ENCODE measurements around the gene PLD1.

The PLD1 gene

DNA sequence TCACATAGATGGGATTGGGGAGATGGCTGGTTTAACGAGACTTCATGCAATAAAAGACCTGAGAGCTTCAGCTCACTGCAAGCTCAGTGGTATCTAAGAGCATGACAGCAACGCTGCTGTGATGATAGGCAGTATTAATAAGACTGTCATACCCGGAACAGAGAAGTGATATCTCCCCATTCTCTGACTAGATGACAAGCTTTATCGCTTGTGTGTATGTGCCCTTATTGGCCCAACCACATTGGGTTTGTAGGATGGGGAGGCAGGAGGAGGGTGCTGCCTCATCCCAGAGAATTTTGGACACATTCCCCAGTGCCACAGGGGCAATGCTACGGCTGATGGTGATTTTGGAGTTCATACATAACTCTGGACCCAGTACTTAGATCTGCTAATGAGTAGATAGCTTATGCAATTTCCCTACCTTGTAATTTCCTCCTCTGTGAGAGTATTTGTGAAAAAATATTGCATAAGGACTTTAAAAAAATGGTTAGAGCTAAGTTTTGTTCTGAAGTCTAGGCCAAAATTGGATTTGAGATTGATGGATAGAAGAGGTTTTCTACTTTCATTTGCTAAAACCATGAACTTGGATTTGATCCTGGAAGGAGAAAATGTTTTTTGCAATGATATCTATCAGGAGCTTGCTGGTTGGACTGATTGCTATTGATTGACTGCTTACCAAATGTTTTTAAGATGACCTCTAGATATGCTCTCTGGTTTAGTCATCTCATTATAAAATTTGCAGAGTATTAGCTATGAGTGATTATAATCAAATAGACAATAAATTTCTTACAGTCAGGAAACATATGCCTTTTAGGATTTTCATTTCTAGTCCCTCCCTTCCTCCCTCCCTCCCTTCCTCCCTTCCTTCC, 18.9 kb upstream of the PLD1 start:
- Histone ChIP-seq H3K4me3 (ENCODE audit: low read length) (no peak overlapping the region), H4K20me1 (ENCODE audit: control insufficient read depth, insufficient read depth, low read depth, low read length) (no peaks in the 10 kb centered on the region), H3K36me3 (ENCODE audit: control insufficient read depth, low read length) (no peaks in the 10 kb centered on the region), H3K9me3 (ENCODE audit: control insufficient read depth, insufficient read depth, low read length) (no peaks in the 10 kb centered on the region), H3F3A (ENCODE audit: control insufficient read depth, insufficient read depth) (no peaks in the 10 kb centered on the region), H3K27me3 (ENCODE audit: control insufficient read depth, low read length) (no peaks in the 10 kb centered on the region), H3K4me1 (ENCODE audit: control insufficient read depth, low read length) (no peaks in the 10 kb centered on the region), H3K27ac (ENCODE audit: low read depth, low read length) (no peak overlapping the region), H3K4me2 (ENCODE audit: low read length) (no peak overlapping the region), H3K79me2 (ENCODE audit: control insufficient read depth, low read length) (no peaks in the 10 kb centered on the region), H3K9me2 (replicated peaks; ENCODE audit: control insufficient read depth, low read length) (no peaks in the 10 kb centered on the region)
- TF ChIP-seq EZH2phosphoT487 (IDR thresholded peaks at IDR 0.05; ENCODE audit: borderline replicate concordance, low read length), result no peak
- TF ChIP-seq, protein P1, sequence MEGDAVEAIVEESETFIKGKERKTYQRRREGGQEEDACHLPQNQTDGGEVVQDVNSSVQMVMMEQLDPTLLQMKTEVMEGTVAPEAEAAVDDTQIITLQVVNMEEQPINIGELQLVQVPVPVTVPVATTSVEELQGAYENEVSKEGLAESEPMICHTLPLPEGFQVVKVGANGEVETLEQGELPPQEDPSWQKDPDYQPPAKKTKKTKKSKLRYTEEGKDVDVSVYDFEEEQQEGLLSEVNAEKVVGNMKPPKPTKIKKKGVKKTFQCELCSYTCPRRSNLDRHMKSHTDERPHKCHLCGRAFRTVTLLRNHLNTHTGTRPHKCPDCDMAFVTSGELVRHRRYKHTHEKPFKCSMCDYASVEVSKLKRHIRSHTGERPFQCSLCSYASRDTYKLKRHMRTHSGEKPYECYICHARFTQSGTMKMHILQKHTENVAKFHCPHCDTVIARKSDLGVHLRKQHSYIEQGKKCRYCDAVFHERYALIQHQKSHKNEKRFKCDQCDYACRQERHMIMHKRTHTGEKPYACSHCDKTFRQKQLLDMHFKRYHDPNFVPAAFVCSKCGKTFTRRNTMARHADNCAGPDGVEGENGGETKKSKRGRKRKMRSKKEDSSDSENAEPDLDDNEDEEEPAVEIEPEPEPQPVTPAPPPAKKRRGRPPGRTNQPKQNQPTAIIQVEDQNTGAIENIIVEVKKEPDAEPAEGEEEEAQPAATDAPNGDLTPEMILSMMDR (IDR thresholded peaks at IDR 0.05; ENCODE audit: low read depth, low read length, poor library complexity, severe bottlenecking), result no peak

DNA sequence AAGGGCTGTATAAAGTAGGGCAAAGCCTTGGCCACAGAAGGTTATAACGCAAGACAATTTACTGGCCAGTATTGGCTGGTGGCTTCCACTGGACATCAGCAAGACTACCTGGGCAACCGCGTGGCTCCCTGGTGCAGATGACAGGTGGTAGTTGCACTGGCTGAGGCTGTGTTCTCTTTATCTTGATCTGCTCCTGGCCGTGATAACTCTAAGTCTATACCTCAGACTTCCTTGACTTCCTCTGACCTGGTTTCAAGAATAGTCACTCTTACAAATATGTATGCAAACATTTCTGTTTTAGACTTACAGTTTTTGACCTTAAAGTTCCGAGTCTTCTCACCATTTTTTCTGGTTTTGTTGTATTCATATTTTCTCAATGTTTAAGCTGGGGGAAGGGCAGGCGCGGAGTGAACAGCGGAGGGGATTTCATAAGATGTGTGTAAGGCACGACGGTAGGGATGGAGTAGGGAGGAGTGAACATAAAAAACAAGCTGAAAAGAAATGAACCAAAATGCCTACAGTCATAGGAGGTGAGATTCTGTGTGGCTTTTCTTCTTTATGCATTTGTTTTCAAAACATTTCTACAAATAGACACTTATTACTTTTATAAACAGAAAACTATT, 17.7 kb upstream of the PLD1 start:
- Histone ChIP-seq H4K20me1 (ENCODE audit: control insufficient read depth, insufficient read depth, low read depth, low read length) (no peaks in the 10 kb centered on the region), H3K9me2 (replicated peaks; ENCODE audit: control insufficient read depth, low read length) (no peaks in the 10 kb centered on the region), H3K36me3 (ENCODE audit: control insufficient read depth, low read length) (no peaks in the 10 kb centered on the region), H3K4me2 (ENCODE audit: low read length) (no peak overlapping the region), H3K27ac (ENCODE audit: low read depth, low read length) (no peak overlapping the region), H3K9me3 (ENCODE audit: control insufficient read depth, insufficient read depth, low read length) (no peaks in the 10 kb centered on the region), H3K27me3 (ENCODE audit: control insufficient read depth, low read length) (no peaks in the 10 kb centered on the region), H3F3A (ENCODE audit: control insufficient read depth, insufficient read depth) (no peaks in the 10 kb centered on the region), H3K4me1 (ENCODE audit: control insufficient read depth, low read length) (no peaks in the 10 kb centered on the region), H3K79me2 (ENCODE audit: control insufficient read depth, low read length) (no peaks in the 10 kb centered on the region), H3K4me3 (ENCODE audit: low read length) (no peak overlapping the region)
- no peak for TF ChIP-seq EZH2phosphoT487 (IDR thresholded peaks at IDR 0.05; ENCODE audit: borderline replicate concordance, low read length)
- TF ChIP-seq, protein P1 (IDR thresholded peaks at IDR 0.05; ENCODE audit: low read depth, low read length, poor library complexity, severe bottlenecking), result no peak

DNA sequence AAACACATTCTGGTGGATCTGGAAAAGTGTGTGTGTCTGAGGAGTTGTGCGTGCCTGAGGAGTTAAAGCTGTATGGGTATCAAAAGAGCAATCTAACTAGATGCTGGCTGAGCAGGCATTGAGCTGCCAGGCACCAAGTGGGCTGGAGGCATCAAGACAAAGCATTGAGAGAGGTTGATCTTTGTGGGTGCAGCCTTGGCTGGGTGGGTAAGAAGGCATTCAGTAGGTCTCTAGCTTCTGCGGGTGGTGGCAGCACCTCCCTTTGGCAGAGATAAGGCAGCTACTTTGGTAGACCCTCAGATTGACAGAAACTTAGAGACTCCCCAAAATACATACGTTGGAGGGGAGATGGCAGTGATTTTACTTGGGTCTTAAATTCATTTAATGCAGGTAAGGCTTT, 17.1 kb upstream of the PLD1 start:
- H3K4me2 ChIP-seq (ENCODE audit: low read length), result no peak overlapping the region
- H3K4me3 ChIP-seq (ENCODE audit: low read length), result no peak overlapping the region
- H3K27ac ChIP-seq (ENCODE audit: low read depth, low read length), result no peak overlapping the region
- TF ChIP-seq, protein P1 (IDR thresholded peaks at IDR 0.05; ENCODE audit: low read depth, low read length, poor library complexity, severe bottlenecking), result no peak
- TF ChIP-seq EZH2phosphoT487 (IDR thresholded peaks at IDR 0.05; ENCODE audit: borderline replicate concordance, low read length), result no peak
- no peaks in the 10 kb centered on the region for H3K9me3 ChIP-seq (ENCODE audit: control insufficient read depth, insufficient read depth, low read length)
- H3K4me1 ChIP-seq (ENCODE audit: control insufficient read depth, low read length), result no peaks in the 10 kb centered on the region
- H3K79me2 ChIP-seq (ENCODE audit: control insufficient read depth, low read length), result no peaks in the 10 kb centered on the region
- H4K20me1 ChIP-seq (ENCODE audit: control insufficient read depth, insufficient read depth, low read depth, low read length), result no peaks in the 10 kb centered on the region
- no peaks in the 10 kb centered on the region for H3K36me3 ChIP-seq (ENCODE audit: control insufficient read depth, low read length)
- H3F3A ChIP-seq (ENCODE audit: control insufficient read depth, insufficient read depth), result no peaks in the 10 kb centered on the region
- H3K9me2 ChIP-seq (replicated peaks; ENCODE audit: control insufficient read depth, low read length), result no peaks in the 10 kb centered on the region
- H3K27me3 ChIP-seq (ENCODE audit: control insufficient read depth, low read length), result no peaks in the 10 kb centered on the region
